ENCODE results near the gene SPSB3. TPM values are rescaled to one million over a fixed set of nuclear protein-coding genes. Genes with fewer than 3 reads are reported as not detected.

SPSB3 gene
- total RNA-seq, 1 donor from 2014 or later = 51.2 TPM

- TF ChIP-seq, protein P1, sequence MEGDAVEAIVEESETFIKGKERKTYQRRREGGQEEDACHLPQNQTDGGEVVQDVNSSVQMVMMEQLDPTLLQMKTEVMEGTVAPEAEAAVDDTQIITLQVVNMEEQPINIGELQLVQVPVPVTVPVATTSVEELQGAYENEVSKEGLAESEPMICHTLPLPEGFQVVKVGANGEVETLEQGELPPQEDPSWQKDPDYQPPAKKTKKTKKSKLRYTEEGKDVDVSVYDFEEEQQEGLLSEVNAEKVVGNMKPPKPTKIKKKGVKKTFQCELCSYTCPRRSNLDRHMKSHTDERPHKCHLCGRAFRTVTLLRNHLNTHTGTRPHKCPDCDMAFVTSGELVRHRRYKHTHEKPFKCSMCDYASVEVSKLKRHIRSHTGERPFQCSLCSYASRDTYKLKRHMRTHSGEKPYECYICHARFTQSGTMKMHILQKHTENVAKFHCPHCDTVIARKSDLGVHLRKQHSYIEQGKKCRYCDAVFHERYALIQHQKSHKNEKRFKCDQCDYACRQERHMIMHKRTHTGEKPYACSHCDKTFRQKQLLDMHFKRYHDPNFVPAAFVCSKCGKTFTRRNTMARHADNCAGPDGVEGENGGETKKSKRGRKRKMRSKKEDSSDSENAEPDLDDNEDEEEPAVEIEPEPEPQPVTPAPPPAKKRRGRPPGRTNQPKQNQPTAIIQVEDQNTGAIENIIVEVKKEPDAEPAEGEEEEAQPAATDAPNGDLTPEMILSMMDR (conservative IDR thresholded peaks at IDR 0.05) = no peak
- Mint-ChIP-seq H3K36me3 (peaks cover 5% of the 10 kb centered on the region), H3K9me3 (no peaks in the 10 kb centered on the region), H3K27ac (peak within 1 kb of the TSS; percentile 90), H3K4me3 (peak within 1 kb of the TSS; percentile 96), H3K4me1 (ENCODE audit: unreplicated experiment) (peaks cover 16% of the 10 kb centered on the region), H3K27me3 (no peaks in the 10 kb centered on the region)
- DNase-seq (ENCODE audit: extremely low spot score, unreplicated experiment) = peak; percentile 96
Observed at GRCh38 chr16:1826691-1827573, 44.6 kb upstream of the SPSB3 start, which contains the start of the genes FAHD1 and HAGH. Gene FAHD1, plus strand, starts transcription at chr16:1827206. Its CDS starts 33 bp downstream, at chr16:1827239. Gene HAGH, minus strand, starts transcription at chr16:1826825. Its CDS starts 38 bp downstream, at chr16:1826787.

DNA sequence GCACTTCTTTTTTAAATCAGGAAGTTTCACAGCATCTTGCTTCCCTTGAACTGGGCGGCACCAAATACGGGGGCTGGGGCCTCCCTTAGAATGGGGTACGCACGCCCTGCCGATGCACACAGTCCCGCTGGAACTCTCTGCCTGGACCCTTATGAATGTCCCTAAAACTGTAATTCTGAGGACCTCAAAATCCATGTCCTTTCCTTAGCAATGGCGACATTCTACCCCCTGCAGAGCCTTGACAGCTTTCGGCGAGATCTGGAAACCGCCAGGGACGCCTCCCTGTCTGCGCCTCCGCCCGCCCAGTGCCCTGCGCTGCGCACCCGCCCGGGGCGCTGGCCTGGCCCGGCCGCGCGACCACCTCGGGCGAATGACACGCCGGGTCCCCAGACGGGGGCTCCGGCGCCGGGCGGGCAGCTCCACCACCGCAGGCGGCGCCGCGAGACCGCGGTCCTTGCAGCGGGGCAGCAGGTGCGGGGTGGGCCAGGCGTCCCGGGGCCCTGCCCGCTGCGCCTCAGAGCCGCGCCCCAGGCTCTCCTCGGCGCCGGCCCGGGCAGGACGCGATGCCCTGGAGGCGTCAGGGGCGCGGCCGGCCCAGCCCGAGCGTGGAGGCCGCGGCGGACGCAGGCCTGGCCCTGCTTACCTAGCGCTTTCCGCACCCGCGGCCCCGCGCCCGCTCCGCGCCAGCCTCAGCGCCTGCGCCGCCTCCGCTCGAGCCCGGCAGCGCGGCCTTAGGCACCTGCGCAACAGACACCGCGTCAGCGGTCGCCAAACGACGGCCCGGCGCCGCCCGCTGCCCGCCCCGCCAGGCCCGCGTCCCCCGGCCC is 43.7 kb upstream of the SPSB3 start:
- no peak for DNase-seq (ENCODE audit: extremely low spot score, unreplicated experiment)
- Mint-ChIP-seq H3K36me3 (peaks cover 5% of the 10 kb centered on the region), H3K27me3 (no peaks in the 10 kb centered on the region), H3K4me3 (peak overlapping the region; percentile 84), H3K27ac (peak overlapping the region; percentile 58), H3K4me1 (ENCODE audit: unreplicated experiment) (peaks cover 16% of the 10 kb centered on the region), H3K9me3 (no peaks in the 10 kb centered on the region)
- TF ChIP-seq, protein P1 (conservative IDR thresholded peaks at IDR 0.05) = peak; percentile 22

- Mint-ChIP-seq H3K4me1 (ENCODE audit: unreplicated experiment) (peaks cover 16% of the 10 kb centered on the region), H3K27me3 (no peaks in the 10 kb centered on the region), H3K36me3 (peaks cover 5% of the 10 kb centered on the region), H3K9me3 (no peaks in the 10 kb centered on the region), H3K27ac (peak overlapping the region; percentile 58), H3K4me3 (peak overlapping the region; percentile 84)
- no peak for DNase-seq (ENCODE audit: extremely low spot score, unreplicated experiment)
- TF ChIP-seq, protein P1 (conservative IDR thresholded peaks at IDR 0.05) = no peak
Observed at GRCh38 chr16:1825381-1825863, 43.1 kb upstream of the SPSB3 start.

DNA sequence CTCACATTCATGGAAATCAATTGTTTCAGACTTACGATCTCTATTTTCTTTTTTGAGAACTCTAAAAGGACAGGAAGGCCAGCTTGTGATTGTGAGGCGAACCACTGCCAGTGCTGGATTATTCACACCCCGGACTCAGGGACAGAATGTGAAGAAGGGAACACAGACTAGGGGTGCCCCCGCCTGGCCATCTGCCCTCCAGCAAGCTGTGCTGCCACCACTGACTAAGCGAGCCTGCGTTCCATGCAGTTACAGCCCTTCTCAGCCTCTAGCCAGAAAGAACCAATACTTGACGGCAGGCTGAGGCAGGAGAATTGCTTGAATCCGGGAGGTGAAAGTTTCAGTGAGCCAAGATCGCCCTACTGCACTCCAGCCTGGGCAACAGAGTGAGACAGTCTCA is 41.5 kb upstream of the SPSB3 start:
- no peaks in the 10 kb centered on the region for H3K36me3 Mint-ChIP-seq
- H3K4me1 Mint-ChIP-seq (ENCODE audit: unreplicated experiment) = peaks cover 8% of the 10 kb centered on the region
- H3K4me3 Mint-ChIP-seq = peak overlapping the region; percentile 55
- H3K27ac Mint-ChIP-seq = peak overlapping the region; percentile 50
- no peak for DNase-seq (ENCODE audit: extremely low spot score, unreplicated experiment)
- no peaks in the 10 kb centered on the region for H3K27me3 Mint-ChIP-seq
- TF ChIP-seq, protein P1 (conservative IDR thresholded peaks at IDR 0.05) = peak; percentile 21
- H3K9me3 Mint-ChIP-seq = no peaks in the 10 kb centered on the region

DNA sequence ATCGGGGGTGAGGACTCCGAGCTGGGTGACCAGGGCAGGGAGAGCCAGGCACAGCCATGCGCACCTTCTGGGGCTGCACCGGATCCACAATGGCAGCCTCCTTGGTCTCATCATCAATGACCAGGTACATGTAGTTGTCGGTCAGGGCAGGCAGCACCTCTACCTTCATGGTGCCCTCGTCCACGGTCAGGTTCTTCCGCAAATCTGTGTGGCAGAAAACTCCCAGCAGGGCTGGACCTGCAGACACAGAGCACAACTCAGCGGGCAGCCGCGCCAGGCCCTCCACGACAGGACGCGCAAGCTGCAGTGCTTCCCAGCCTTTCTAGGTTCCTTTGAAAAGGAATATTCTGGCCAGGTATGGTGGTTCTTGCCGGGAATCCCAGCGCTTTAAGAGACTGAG is 40.4 kb upstream of the SPSB3 start:
- Mint-ChIP-seq H3K36me3 (no peaks in the 10 kb centered on the region), H3K4me3 (no peak overlapping the region), H3K27ac (no peak overlapping the region), H3K4me1 (ENCODE audit: unreplicated experiment) (peaks cover 5% of the 10 kb centered on the region), H3K9me3 (no peaks in the 10 kb centered on the region), H3K27me3 (no peaks in the 10 kb centered on the region)
- DNase-seq (ENCODE audit: extremely low spot score, unreplicated experiment) = no peak
- TF ChIP-seq, protein P1 (conservative IDR thresholded peaks at IDR 0.05) = no peak
